ENCODE data around the gene TTC7B.

TTC7B gene

DNA sequence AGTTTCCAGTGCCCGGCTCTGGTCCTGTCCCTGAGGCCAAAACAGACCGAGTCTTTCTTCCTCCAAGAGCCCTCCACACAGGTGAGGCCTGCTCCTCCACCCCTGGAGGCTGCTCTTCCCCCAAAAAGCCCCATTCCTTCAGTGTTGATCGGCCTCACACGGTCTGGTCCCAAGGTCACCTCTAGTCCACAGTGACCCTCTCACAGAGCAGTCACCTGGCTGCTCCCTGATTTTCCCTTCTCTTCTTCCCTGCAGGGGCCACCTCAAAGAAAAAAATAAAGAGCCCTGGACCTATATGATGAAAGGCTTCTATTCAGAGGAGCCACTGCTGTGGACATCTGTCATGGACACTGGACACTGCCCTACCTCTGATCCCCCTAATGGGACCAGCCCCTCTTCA is 42.5 kb downstream of the TTC7B start:
- no peak for DNase-seq

DNA sequence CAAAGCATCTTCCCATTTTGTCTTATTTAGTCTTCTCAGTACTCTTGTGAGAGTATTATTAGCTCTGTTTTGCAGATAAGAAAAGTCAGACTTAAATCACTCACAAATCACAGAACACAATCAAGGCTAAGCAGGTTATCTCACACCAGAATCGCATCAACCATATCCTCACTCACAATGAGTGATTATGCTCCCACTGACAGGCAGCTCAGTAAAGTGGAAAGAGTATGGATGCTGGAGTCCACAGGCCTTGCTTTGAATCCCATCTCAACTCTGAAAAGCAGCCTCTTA is 43.1 kb downstream of the TTC7B start:
- DNase-seq: no peak

GRCh38 chr14:90767899-90768298 is 48.3 kb downstream of the TTC7B start:
- DNase-seq: no peak

DNA sequence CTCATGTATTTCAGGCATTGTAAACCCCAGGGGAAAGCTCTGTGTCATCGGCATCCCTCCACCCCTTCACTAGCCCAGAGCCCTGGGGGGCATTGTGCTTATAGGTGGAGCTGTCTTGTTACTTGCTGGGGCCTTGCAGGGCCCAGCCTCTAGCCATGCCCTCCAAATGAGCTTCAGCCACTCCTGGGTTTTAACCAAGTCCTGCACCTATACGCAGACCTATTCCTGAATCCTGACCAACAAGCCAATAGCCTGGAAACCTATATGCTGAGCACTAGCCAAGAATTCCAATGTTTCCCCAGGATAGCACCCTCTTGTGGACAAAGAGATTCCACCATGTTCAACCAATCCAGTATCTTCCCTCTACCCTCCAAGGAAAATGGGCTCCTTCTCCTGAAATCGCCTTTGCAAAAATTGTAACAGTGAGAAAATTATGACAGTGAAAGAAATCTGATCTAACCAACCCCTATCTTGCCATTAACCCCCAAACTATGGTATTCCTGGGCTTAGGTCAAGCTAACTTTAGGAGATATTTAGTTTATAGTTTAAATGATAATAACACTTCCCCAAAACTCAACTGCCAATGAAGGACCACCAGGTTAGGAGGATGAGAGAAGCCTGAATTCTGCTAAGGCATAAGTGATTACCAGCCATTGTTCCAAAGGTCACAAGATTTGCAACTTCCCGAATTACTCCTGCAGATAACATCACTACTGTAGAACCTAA is 55.5 kb downstream of the TTC7B start:
- DNase-seq: no peak

- no peak for DNase-seq
These were observed 56.2 kb downstream of the TTC7B start for GRCh38 chr14:90760078-90760444.

DNA sequence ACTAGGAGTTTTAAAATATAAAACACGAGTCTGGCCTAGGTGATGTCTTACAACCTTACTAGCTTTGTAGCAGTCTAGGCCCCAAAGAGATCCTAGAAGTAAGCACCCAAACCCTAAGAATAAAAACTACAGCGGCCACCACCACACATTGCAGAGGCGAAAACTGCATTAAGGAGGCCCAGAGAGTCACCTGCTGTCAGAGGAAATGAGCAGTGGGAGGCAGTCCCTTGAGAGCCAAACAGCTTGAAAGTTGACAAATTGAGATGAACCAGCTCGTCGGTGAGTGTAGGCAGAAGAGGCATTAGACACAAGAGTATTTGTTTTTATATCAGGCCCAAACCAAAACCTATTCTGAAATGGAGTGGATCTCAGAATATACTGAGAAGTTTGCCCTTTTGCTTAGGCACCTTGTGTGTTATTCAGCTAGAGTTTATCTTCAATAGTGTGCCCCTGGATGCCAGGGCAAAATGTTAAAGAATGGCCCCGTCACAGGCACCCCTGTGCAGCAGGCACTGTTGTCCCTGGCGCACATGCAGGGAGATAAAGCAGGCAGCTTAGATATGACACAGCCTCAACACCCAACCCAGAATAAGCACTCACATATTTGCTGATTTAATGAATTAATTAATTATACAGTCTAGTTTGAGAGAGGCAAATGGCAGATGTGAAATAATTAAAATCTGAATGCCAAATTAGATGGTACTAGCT is 56.7 kb downstream of the TTC7B start:
- DNase-seq: peak in 1 of 2 donors; percentile 8

- DNase-seq: peak in 1 of 2 donors; percentile 16
These were observed 57.3 kb downstream of the TTC7B start for GRCh38 chr14:90758959-90759358.

- peak; percentile 94 to 96 for DNase-seq
These were observed 58.0 kb downstream of the TTC7B start for GRCh38 chr14:90758028-90758889.

- no peak for DNase-seq
These were observed 58.8 kb downstream of the TTC7B start for GRCh38 chr14:90757452-90757851.

- no peak for DNase-seq
These were observed 59.4 kb downstream of the TTC7B start for GRCh38 chr14:90756755-90757345.

DNA sequence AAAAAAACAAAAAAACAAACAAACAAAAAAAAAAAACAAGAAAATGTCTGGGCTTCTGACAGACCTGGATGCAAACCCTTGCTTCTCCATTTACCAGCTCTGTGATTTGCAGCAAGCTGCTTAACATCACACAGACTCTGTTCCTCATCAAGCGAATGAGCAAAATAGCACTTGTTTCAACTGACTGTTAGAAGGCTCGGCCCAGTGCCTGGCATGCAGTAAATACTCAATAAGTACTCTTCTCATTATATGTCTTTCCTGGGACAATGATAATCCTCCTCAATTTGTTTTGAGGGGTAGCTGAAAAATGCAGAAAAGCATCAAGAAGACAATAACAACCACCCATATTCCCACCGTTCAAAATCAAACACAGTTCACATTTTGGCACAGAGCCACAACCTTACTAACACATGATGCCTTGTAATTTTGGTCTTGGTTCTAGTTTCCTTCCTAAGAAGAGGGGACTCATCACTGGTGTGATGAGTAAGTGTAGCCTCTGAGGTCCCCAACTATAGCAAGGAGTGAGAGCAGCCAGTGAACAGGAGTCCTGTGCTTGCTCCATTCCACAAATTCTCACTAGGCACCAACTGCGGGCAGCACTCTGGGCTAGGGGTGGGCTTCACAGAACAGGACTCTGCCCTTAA is 60.4 kb downstream of the TTC7B start:
- no peak for DNase-seq

- no peak for DNase-seq
These were observed 62.7 kb downstream of the TTC7B start for GRCh38 chr14:90753456-90754005.

- DNase-seq: no peak
These were observed 65.5 kb downstream of the TTC7B start for GRCh38 chr14:90750701-90751100.

- no peak for DNase-seq
These were observed 66.0 kb downstream of the TTC7B start for GRCh38 chr14:90750191-90750590.

- DNase-seq: no peak
These were observed 68.3 kb downstream of the TTC7B start for GRCh38 chr14:90747909-90748308.

DNA sequence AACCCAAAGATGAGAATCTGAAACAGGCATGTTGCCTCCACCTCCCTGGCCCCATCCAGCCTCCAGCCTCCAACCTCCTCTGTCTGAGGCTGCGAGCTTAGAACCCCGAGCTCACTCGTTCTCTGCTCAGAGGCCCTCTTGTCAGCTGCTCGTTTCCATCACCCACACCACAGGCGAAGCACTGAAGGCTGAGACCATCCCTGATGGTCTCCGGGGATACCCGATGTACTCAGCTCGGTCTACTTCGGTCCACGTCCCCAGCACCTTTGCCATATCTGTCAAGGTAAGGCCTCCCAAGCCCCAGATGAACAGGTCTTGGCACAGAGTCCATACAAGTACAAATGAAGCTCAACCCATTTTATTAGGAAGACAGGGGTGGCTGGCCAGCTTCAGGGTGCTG is 72.4 kb downstream of the TTC7B start:
- no peak for DNase-seq

DNA sequence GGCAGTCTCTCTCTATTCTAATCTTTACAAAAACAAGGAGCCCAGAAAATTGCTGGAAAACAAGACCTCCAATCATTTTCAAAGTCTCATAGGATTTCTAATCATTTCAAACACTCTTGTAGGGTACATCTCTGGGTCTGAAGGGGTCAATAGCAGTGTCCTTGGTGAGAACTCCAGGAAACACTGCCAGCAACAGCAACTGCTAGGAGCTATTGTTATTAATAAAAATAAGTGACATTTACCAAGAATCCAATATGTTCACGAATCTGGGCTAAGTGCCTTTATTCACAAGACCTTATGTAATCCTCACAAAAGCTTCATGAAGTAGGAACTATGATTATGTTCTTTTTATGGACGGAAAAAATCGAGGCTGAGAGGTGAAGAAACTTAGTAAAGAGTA is 72.8 kb downstream of the TTC7B start:
- DNase-seq: no peak

DNA sequence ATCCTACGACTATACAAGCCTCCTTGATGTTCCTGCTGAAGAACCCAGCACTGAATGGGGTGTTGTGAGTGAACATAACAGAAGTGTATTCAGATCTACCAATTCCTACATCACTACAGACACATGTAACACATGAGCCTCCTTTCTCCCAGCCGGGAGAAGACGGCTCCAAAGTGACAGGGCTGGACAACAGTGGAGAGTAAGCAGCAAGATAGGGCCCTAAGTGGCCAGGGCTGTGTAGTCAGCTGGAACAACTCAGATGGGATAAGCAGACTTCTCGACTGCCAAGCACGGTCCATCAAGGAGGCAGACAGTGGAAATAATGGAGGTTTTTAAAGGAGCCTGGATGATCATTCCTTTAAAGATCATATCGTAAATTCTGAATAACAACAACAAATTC is 73.5 kb downstream of the TTC7B start:
- DNase-seq: no peak

DNA sequence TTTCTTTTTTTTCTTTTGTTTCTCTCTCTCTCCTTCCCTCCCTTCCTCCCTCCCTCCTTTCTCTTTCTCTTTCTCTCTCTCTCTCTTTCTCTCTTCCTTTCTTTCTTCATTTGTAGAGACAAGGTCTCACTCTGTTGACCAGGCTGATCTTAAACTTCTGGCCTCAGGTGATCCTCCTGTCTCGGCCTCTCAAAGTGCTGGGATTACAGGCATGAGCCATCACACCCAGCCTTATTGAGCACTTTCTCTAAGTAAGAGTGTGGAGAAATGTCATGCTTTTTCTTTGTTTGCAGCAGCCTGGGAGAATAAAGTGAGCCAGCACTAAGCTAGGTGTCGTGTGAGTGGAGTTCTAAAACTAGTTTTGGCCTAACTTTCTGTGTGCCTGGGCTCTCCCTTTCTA is 74.0 kb downstream of the TTC7B start:
- DNase-seq: no peak

DNA sequence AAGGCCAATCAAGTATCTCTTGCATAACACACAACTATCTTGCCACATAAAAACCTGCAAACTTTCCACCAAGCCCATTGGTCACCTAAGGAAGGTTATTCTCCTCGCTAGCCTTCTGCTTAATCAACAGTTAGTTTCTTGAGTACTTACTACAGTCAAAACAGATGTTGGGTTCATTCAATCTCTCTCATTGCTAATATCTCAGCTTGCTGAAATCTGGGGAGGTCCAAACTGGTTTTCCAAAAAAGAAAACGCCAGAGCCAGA is 74.6 kb downstream of the TTC7B start:
- no peak for DNase-seq

DNA sequence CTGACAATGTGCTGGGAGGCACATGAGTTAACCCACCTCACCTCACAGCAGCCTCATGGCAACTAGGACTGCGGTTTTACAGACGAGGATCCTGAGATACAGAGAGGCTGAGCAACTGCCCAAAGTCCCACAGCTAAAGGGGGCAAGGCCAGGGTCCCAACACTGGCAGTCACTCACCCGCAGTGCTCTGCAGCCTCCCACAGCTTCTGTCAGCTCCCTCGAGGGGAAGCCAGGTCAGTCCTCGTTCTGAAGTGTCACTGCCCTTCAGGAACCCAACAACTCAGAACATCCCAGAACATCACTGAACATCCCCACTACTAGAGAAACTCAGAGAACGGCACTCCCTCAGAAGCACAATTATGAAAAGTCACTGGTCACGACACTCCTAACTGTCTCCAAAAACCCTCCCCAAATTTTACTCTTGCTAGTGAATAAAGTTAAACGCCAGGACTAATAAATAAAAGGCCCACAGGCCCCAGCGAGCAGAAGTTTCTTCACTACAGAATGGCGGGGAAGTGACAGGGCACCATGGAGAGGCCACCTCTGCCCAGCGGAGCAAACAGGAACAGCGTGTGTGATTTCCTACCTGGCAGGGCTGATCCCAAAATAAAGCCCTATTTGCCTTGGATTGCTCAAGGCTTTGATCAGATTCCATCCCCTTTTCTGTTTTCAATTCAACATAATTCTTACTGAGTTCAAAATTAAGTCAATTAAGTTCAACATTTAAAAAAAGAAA is 75.1 kb downstream of the TTC7B start:
- DNase-seq: no peak

GRCh38 chr14:90740081-90740480 is 76.1 kb downstream of the TTC7B start:
- no peak for DNase-seq
